Fibroblast of mammary gland (primary cell): ENCODE measurements around the gene TERT.
"Not testable (repeated sequence)": the region's sequence is repeated elsewhere in the genome, so short reads cannot be mapped to it uniquely, and the experiment has no call there.

Experiments
- DNase-seq: peaks from one replicate; pipeline ENCODE4 v3.0.0-alpha.2; 2010; ENCODE audit warnings: low read depth
- H3K4me3 ChIP-seq: 2 replicates; pipeline ENCODE4 v1.5.1; 2011; ENCODE audit warnings: low read depth, mild to moderate bottlenecking, low read length, moderate library complexity; ENCODE audit not compliant: control insufficient read depth
- TF ChIP-seq, protein P1 (sequence below): conservative IDR thresholded peaks from 2 replicates; pipeline ENCODE4 v1.5.1; 2011; ENCODE audit warnings: low read depth, low read length, inconsistent platforms; ENCODE audit not compliant: control insufficient read depth, insufficient read depth

The TERT gene

DNA sequence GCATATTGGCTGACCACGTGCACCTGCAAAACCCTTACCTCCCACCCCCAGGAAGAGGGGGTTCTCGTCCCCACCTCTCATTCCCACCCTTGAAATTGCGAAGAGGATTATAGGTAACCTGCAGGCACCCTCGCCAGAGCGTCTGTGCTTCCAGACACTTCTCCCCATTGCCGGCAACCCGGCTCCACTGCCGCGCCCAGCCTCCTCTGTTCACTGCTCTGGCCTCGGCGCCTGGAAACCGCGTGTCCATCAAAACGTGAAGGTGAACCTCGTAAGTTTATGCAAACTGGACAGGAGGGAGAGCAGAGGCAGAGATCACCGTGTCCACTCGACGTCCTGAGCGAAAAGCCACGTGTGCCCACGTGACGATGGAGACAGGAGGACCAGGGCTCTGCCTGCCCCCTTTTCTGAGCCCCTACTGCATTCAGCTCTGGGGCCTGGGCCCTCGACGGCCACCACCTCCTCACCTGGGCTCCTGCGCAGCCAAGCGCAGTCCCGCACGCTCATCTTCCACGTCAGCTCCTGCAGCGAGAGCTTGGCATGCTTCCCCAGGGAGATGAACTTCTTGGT is 1.9 kb downstream of the TERT start:
- H3K4me3 ChIP-seq: no peak overlapping the region
- TF ChIP-seq, protein P1, sequence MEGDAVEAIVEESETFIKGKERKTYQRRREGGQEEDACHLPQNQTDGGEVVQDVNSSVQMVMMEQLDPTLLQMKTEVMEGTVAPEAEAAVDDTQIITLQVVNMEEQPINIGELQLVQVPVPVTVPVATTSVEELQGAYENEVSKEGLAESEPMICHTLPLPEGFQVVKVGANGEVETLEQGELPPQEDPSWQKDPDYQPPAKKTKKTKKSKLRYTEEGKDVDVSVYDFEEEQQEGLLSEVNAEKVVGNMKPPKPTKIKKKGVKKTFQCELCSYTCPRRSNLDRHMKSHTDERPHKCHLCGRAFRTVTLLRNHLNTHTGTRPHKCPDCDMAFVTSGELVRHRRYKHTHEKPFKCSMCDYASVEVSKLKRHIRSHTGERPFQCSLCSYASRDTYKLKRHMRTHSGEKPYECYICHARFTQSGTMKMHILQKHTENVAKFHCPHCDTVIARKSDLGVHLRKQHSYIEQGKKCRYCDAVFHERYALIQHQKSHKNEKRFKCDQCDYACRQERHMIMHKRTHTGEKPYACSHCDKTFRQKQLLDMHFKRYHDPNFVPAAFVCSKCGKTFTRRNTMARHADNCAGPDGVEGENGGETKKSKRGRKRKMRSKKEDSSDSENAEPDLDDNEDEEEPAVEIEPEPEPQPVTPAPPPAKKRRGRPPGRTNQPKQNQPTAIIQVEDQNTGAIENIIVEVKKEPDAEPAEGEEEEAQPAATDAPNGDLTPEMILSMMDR: no peak
- DNase-seq: no peak

DNA sequence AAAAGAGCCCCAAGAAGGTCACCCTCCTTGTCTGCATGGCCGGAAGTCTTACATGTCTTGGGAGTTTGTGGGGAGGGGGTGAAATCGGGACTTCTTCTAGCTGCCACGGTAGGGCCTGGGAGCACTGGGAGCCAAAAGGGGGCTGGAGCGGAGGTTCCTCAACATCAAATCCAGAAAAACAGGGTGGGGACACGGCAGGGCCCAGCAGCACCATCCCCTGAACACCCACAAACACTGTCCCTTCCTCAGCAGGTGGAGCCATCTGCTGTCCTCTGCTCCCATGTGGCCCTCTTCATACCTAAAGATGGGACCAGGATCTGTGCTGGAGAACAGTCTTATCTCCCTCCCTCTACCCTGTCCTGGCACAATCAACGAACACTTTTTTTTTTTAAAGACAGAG is 2.7 kb downstream of the TERT start:
- no peak overlapping the region for H3K4me3 ChIP-seq
- TF ChIP-seq, protein P1: no peak
- DNase-seq: no peak

DNA sequence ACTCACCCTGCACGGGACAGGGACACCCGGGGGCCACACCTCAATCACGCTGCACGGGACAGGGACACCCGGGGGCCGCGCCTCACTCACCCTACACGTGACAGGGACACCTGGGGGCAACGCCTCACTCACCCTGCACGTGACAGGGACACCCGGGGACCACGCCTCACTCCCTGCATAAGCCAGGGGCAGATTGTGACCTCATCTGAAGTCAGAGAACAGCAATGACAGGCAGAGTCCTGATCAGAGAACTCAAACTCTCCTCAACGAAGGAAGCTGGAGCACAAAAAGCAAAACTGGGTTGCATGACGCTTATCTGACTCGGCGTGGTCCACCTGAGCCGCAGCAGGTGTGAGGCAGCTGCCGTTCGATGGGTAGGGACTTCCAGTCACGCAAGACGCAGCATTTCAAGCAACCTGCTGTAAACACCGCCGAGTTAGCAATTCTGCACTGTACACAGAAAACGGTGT is 3.2 kb downstream of the TERT start:
- TF ChIP-seq, protein P1: no peak
- no peak for DNase-seq
- no peak overlapping the region for H3K4me3 ChIP-seq

DNA sequence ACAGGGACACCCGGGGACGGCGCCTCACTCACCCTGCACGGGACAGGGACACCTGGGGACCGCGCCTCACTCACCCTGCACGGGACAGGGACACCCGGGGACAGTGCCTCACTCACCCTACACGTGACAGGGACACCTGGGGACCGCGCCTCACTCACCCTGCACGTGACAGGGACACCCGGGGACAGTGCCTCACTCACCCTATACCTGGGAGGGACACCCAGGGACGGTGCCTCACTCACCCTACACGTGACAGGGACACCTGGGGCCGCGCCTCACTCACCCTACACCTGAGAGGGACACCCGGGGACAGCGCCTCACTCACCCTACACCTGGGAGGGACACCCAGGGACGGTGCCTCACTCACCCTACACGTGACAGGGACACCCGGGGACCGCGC is 3.9 kb downstream of the TERT start:
- not testable (repeated sequence) for H3K4me3 ChIP-seq, DNase-seq

DNA sequence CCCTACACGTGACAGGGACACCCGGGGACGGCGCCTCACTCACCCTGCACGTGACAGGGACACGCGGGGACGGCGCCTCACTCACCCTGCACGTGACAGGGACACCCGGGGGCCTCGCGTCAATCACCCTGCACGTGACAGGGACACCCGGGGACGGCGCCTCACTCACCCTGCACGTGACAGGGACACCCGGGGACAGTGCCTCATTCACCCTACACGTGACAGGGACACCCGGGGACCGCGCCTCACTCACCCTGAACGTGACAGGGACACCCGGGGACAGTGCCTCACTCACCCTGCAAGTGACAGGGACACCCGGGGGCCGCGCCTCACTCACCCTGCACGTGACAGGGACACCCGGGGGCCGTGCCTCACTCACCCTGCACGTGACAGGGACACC is 5.3 kb downstream of the TERT start:
- DNase-seq, H3K4me3 ChIP-seq: not testable (repeated sequence)

DNA sequence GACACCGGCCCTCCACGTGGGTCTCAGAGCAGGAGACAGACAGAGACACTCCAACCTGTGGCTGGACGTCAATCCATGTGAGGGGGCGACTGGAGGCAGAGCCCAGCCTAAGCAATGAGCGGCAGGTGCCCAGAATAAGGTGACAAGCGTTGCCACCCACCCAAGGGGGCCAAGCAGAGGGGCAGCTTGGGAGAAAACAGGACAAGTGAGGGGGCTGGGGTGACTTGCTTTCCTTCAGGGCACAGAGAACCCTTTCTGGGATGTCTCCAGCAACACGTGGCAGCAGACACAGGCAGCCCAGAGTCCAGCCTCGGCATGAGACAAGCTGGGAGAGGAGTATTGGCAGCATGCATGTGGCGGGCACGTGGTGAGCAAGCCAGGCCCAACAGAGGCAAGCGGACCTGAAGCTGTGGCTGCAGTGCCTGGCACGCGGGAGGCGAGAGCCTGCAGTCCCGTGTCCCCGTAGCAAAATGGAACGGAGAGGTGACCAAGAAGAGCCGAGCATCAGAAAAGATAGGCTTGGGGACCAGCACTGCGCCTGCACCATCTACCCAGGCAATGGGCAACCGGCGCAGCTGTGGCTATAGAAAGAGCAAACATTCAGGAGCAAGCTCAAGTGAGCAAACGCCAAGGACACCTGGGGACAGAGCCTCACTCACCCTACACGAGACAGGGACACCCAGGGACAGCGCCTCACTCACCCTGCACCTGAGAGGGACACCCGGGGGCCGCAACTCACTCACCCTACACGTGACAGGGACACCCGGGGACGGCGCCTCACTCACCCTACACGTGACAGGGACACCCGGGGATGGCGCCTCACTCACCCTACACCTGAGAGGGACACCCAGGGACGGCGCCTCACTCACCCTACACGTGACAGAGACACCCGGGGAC is 6.2 kb downstream of the TERT start:
- TF ChIP-seq, protein P1: no peak
- no peak overlapping the region for H3K4me3 ChIP-seq
- no peak for DNase-seq

DNA sequence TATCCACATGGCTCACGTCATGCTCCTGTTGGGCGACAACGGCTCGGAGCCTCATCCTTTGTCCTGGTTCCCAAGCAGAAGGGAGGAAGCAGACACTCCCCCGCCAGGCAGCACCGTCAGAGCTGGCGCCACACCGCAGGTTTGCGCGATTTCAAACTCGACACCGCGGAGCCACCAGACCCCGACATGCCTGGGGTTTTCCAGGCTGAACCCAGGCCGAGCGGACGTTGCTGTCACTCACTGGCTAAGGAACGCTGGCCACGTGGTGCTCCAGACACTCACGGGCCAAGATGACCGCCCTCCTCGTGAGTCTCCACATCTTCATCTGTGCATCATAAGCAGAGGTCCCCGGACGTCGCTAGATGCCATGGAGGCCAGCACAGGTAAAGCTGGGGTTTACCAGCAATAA is 9.0 kb downstream of the TERT start:
- no peak for DNase-seq
- TF ChIP-seq, protein P1: no peak
- H3K4me3 ChIP-seq: no peak overlapping the region

DNA sequence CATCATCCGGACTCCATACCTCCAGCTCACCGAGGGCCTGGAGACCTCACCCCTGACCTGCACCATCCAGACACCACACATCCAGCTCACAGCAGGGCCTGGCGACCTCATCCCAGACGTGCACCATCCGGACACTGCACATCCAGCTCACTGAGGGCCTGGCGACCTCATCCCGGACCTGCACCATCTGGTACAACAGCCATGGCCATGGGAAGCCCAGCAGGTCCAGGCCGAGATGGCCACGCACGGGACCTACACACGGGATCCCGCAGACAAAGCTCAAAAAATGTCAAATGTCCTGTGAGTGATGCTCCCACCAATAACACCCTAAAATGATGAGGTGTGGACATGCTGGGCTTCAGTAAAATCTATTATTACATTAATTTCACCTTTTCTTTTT is 9.7 kb downstream of the TERT start:
- no peak for DNase-seq
- H3K4me3 ChIP-seq: no peak overlapping the region
- TF ChIP-seq, protein P1: no peak

DNA sequence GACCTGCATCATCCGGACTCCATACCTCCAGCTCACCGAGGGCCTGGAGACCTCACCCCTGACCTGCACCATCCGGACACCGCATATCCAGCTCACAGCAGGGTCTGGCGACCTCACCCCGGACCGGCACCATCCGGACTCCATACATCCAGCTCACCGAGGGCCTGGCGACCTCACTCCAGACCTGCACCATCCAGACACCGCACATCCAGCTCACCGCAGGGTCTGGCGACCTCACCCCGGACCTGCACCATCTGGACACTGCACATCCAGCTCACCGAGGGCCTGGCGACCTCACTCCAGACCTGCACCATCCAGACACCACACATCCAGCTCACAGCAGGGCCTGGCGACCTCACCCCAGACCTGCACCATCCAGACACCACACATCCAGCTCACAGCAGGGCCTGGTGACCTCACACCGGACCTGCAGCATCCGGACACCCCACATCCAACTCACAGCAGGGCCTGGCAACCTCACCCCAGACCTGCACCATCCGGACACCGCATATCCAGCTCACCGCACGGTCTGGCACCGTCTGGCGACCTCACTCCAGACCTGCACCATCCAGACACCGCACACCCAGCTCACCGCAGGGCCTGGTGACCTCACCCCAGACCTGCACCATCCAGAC is 10.4 kb downstream of the TERT start:
- not testable (repeated sequence) for DNase-seq, H3K4me3 ChIP-seq

DNA sequence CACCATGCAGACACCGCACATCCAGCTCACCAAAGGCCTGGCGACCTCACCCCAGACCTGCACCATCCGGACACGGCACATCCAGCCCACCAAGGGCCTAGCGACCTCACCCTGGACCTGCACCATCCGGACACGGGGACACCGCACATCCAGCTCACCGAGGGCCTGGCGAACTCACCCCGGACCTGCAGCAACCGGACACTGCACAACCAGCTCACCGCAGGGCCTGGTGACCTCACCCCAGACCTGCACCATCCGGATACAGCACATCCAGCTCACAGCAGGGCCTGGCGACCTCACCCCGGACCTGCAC is 11.2 kb downstream of the TERT start:
- H3K4me3 ChIP-seq, DNase-seq: not testable (repeated sequence)

DNA sequence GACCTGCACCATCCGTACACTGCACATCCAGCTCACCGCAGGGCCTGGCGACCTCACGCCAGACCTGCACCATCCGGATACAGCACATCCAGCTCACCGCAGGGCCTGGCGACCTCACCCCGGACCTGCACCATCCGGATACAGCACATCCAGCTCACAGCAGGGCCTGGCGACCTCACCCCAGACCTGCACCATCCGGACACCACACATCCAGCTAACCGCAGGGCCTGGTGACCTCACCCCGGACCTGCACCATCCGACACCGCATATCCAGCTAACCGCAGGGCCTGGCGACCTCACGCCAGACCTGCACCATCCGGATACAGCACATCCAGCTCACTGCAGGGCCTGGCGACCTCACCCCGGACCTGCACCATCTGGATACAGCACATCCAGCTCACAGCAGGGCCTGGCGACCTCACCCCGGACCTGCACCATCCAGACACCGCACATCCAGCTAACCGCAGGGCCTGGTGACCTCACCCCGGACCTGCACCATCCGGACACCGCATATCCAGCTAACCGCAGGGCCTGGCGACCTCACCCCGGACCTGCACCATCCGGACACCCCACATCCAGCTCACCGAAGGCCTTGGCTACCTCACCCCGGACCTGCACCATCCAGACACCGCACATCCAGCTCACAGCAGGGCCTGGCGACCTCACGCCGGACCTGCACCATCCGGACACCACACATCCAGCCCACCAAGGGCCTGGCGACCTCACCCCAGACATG is 11.7 kb downstream of the TERT start:
- H3K4me3 ChIP-seq, DNase-seq: not testable (repeated sequence)
